H1 (cell line): Measurements from ENCODE around the gene PRKG2. TPM values are rescaled to one million over a fixed set of nuclear protein-coding genes. Genes with fewer than 3 reads are reported as not detected.

Source experiments
- CTCF ChIA-PET: fragments of 300-600 bp; sonication (Branson Sonifier 250); formaldehyde crosslinking; loops from one replicate; lab custom pipeline; 2021; ENCODE audit not compliant: partially characterized antibody; lab: Charles Lee
- POLR2A ChIA-PET: fragments of 300-600 bp; sonication (Branson Sonifier 250); formaldehyde crosslinking; loops from one replicate; lab custom pipeline; 2021; ENCODE audit warnings: inconsistent platforms; ENCODE audit not compliant: partially characterized antibody; lab: Charles Lee
- DNase-seq, 2 experiments: peaks; one replicate each; pipeline versions ENCODE4 v3.0.0 to v3.0.0-alpha.2; 2010 to 2022; ENCODE audit warnings: low spot score in 2 of 2, low read depth in 1 of 2, mixed read lengths in 1 of 2
- FAIRE-seq: peaks from 2 replicates; lab custom pipeline; 2011; peaks lifted over from hg19 to GRCh38; lab: Jason Lieb, UNC
- H2AFZ ChIP-seq: 2 replicates; pipeline ENCODE4 v1.8.1; 2012; ENCODE audit warnings: low read length, inconsistent platforms
- H2AK5ac ChIP-seq: 2 replicates; pipeline ENCODE4 v1.6.1; 2013; ENCODE audit warnings: low read depth, low read length
- H2BK120ac ChIP-seq: replicated peaks from 2 replicates; pipeline ENCODE3; 2013; ENCODE audit warnings: low read depth, low read length, inconsistent platforms
- H2BK12ac ChIP-seq: 2 replicates; pipeline ENCODE4 v1.6.1; 2013; ENCODE audit warnings: low read depth, low read length
- H2BK15ac ChIP-seq: 2 replicates; pipeline ENCODE4 v1.6.1; 2013; ENCODE audit warnings: low read length
- H2BK20ac ChIP-seq: 2 replicates; pipeline ENCODE4 v1.6.1; 2013; ENCODE audit warnings: low read length
- H2BK5ac ChIP-seq: 2 replicates; pipeline ENCODE4 v1.6.1; 2013; ENCODE audit warnings: low read depth, low read length
- H3K14ac ChIP-seq: 2 replicates; pipeline ENCODE4 v1.6.1; 2013; ENCODE audit warnings: inconsistent platforms; ENCODE audit not compliant: insufficient read length
- H3K18ac ChIP-seq: 2 replicates; pipeline ENCODE4 v1.6.1; 2013; ENCODE audit warnings: low read length; ENCODE audit errors: extremely low read depth
- H3K23ac ChIP-seq: 2 replicates; pipeline ENCODE4 v1.6.1; 2013; ENCODE audit warnings: inconsistent platforms; ENCODE audit not compliant: insufficient read length
- H3K23me2 ChIP-seq: 2 replicates; pipeline ENCODE4 v1.6.1; 2013; ENCODE audit warnings: low read depth, low read length
- H3K27ac ChIP-seq: 2 replicates; pipeline ENCODE4 v1.6.1; 2011; ENCODE audit warnings: low read depth, low read length, inconsistent platforms
- H3K27me3 ChIP-seq, 4 experiments: replicated peaks in 1 of 4; 1 replicate in 1 of 4; 2 replicates in 3 of 4; pipeline versions ENCODE4 v1.6.1 to v1.8.1; 2011 to 2013; ENCODE audit warnings: low read length in 3 of 4, mild to moderate bottlenecking in 3 of 4, inconsistent platforms in 2 of 4, mixed read lengths in 2 of 4, moderate library complexity in 1 of 4; ENCODE audit not compliant: control insufficient read depth in 3 of 4, insufficient read depth in 3 of 4; ENCODE audit errors: extremely low read depth in 1 of 4
- H3K36me3 ChIP-seq, 4 experiments: 2 replicates each; pipeline versions ENCODE4 v1.6.1 to v1.8.1; 2011 to 2013; ENCODE audit warnings: mild to moderate bottlenecking in 4 of 4, low read length in 3 of 4, moderate library complexity in 2 of 4, control low read depth in 1 of 4, inconsistent platforms in 1 of 4; ENCODE audit not compliant: insufficient read depth in 4 of 4, control insufficient read depth in 2 of 4
- H3K4ac ChIP-seq: replicated peaks from 2 replicates; pipeline ENCODE3; 2013; ENCODE audit warnings: low read length, low read depth, mixed read lengths, inconsistent platforms; ENCODE audit not compliant: insufficient read length
- H3K4me1 ChIP-seq, 4 experiments: replicated peaks in 1 of 4; 1 replicate in 1 of 4; 2 replicates in 3 of 4; pipeline versions ENCODE4 v1.6.1 to v1.8.1; 2011 to 2013; ENCODE audit warnings: low read length in 3 of 4, inconsistent platforms in 2 of 4, mixed read lengths in 1 of 4; ENCODE audit not compliant: insufficient read depth in 4 of 4, control insufficient read depth in 3 of 4
- H3K4me2 ChIP-seq, 2 experiments: 2 replicates each; pipeline versions ENCODE4 v1.6.1 to v1.8.1; 2011 to 2013; ENCODE audit warnings: low read depth in 2 of 2, low read length in 2 of 2, control low read depth in 1 of 2, inconsistent platforms in 1 of 2, mild to moderate bottlenecking in 1 of 2; ENCODE audit not compliant: insufficient read depth in 1 of 2
- H3K4me3 ChIP-seq, 4 experiments: fragments of 200-600, 300-600 bp in 1 of 4; sonication (generic), shearing (Covaris generic), sonication (Bioruptor Twin) in 1 of 4; 2 replicates each; pipeline versions ENCODE4 v1.5.1 to v1.8.1; 2011 to 2016; ENCODE audit warnings: low read length in 4 of 4, low read depth in 3 of 4, control low read depth in 2 of 4, inconsistent platforms in 2 of 4, mild to moderate bottlenecking in 2 of 4, mixed read lengths in 1 of 4, moderate library complexity in 1 of 4; ENCODE audit not compliant: insufficient read depth in 2 of 4; ENCODE audit errors: extremely low read depth in 1 of 4
- H3K56ac ChIP-seq: replicated peaks from 2 replicates; pipeline ENCODE3; 2013; ENCODE audit warnings: low read depth, mild to moderate bottlenecking, mixed read lengths, low read length, inconsistent platforms; ENCODE audit not compliant: insufficient read length
- H3K79me1 ChIP-seq: 2 replicates; pipeline ENCODE4 v1.6.1; 2013; ENCODE audit warnings: low read depth, low read length, control low read depth
- H3K79me2 ChIP-seq, 2 experiments: 2 replicates each; pipeline versions ENCODE4 v1.6.1 to v1.8.1; 2012 to 2013; ENCODE audit warnings: low read length in 2 of 2, mild to moderate bottlenecking in 2 of 2, inconsistent platforms in 1 of 2; ENCODE audit not compliant: insufficient read depth in 2 of 2, control insufficient read depth in 1 of 2
- H3K9ac ChIP-seq, 4 experiments: replicated peaks in 1 of 4; 1 replicate in 1 of 4; 2 replicates in 3 of 4; pipeline versions ENCODE4 v1.6.1 to v1.8.1; 2011 to 2013; ENCODE audit warnings: low read depth in 3 of 4, low read length in 3 of 4, control low read depth in 2 of 4, mild to moderate bottlenecking in 2 of 4, moderate library complexity in 2 of 4, inconsistent platforms in 1 of 4; ENCODE audit errors: extremely low read depth in 1 of 4
- H3K9me3 ChIP-seq, 2 experiments: 2 replicates each; pipeline versions ENCODE4 v1.6.1 to v1.8.1; 2012 to 2013; ENCODE audit warnings: mild to moderate bottlenecking in 2 of 2, moderate library complexity in 2 of 2, control low read depth in 1 of 2, inconsistent platforms in 1 of 2, low read depth in 1 of 2, low read length in 1 of 2, mixed read lengths in 1 of 2; ENCODE audit not compliant: insufficient read depth in 2 of 2
- H4K20me1 ChIP-seq, 2 experiments: replicated peaks in 1 of 2; 2 replicates each; pipeline versions ENCODE3 to v1.8.1; 2011 to 2013; ENCODE audit warnings: inconsistent platforms in 2 of 2, low read length in 2 of 2, mild to moderate bottlenecking in 1 of 2; ENCODE audit not compliant: insufficient read depth in 2 of 2, control insufficient read depth in 1 of 2
- H4K5ac ChIP-seq: 2 replicates; pipeline ENCODE4 v1.6.1; 2013; ENCODE audit warnings: low read length, low read depth, mixed read lengths, inconsistent platforms; ENCODE audit not compliant: insufficient read length
- H4K8ac ChIP-seq: 2 replicates; pipeline ENCODE4 v1.8.0; 2013; ENCODE audit warnings: mild to moderate bottlenecking, moderate library complexity, low read length, inconsistent platforms; ENCODE audit not compliant: insufficient read depth; ENCODE audit errors: extremely low read depth
- H4K91ac ChIP-seq: replicated peaks from 2 replicates; pipeline ENCODE3; 2013; ENCODE audit warnings: low read length, mixed read lengths, inconsistent platforms; ENCODE audit not compliant: insufficient read length
- CEBPB ChIP-seq: IDR thresholded peaks from 2 replicates; pipeline ENCODE4 v1.6.1; 2012; ENCODE audit warnings: low read depth, low read length
- polyA plus RNA-seq, 7 experiments: library from polyadenylated mRNA; depleted of rRNA in 3 of 7; stranded (reverse) in 5 of 7; unstranded in 2 of 7; fragments of >200 nt in 5 of 7; fragments of 200-250 nt in 2 of 7; gene quantifications; 1 replicate in 5 of 7; 2 replicates in 1 of 7; 4 replicates in 1 of 7; pipeline versions ENCODE4 v1.2.1 to v1.2.3, GENCODE V29; 2011 to 2013; ENCODE audit warnings: missing spikeins in 2 of 7, mixed read lengths in 2 of 7
- total RNA-seq: library from RNA; stranded (reverse); fragmentation: NEBNext Ultra II Directional; extraction: Animal tissue kit (Norgen Biotek cat#: 25700); gene quantifications from 2 replicates; pipeline ENCODE4 v1.2.1, GENCODE V29; 2021
- TF ChIP-seq, protein P1 (sequence below): fragments of 300-600 bp; sonication (generic); IDR thresholded peaks from 2 replicates; pipeline ENCODE4 v1.7.1; 2012; ENCODE audit warnings: low read length, moderate library complexity, mild to moderate bottlenecking, inconsistent platforms; ENCODE audit not compliant: insufficient replicate concordance

PRKG2 gene
- total and polyA plus RNA-seq, 2 of the 8 experiments (the other 6 are each of a cell fraction or from before 2014, with no cell fraction given): 0.45 to 1.2 TPM

DNA sequence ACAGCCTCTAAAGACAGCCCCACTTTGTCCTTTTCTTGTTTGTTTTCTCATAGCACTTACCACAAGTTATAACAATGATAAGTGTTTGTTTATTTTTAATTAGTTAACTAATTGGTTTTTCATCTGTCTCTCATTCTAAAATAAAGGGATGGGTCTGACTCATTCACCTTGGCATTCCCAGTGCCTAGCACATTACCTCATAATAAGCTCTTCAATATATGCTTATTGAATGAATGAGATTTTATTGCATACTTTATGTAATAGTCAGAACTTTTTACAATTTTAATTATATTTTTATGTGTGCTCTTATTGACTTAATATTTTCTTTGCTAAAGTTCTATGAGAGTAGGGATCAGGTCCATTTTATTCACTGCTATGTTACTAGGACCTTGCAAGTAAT lies 22.8 kb upstream of the PRKG2 start:
- Histone ChIP-seq H3K4me2 (no peak overlapping the region), H3K27me3 (no peaks in the 10 kb centered on the region), H3K36me3 (no peaks in the 10 kb centered on the region), H2AFZ (no peak overlapping the region), H3K79me1 (no peaks in the 10 kb centered on the region), H4K91ac (no peak overlapping the region), H4K8ac (no peak overlapping the region), H3K27ac (no peak overlapping the region), H3K14ac (no peak overlapping the region), H2BK5ac (no peak overlapping the region), H2BK120ac (no peak overlapping the region), H3K23ac (no peak overlapping the region), H3K23me2 (no peaks in the 10 kb centered on the region), H3K4me3 (no peak overlapping the region), H2BK20ac (no peak overlapping the region), H3K79me2 (no peaks in the 10 kb centered on the region), H3K56ac (no peak overlapping the region), H3K4me1 (no peaks in the 10 kb centered on the region), H3K9me3 (no peaks in the 10 kb centered on the region), H3K4ac (no peak overlapping the region), H3K9ac (no peak overlapping the region), H2AK5ac (no peak overlapping the region), H3K18ac (no peak overlapping the region), H2BK15ac (no peak overlapping the region), H4K20me1 (no peaks in the 10 kb centered on the region), H4K5ac (no peak overlapping the region), H2BK12ac (no peak overlapping the region)
- FAIRE-seq: no peak
- CTCF ChIA-PET: no interaction called here
- DNase-seq: no peak
- POLR2A ChIA-PET: no interaction called here
- TF ChIP-seq, protein P1, sequence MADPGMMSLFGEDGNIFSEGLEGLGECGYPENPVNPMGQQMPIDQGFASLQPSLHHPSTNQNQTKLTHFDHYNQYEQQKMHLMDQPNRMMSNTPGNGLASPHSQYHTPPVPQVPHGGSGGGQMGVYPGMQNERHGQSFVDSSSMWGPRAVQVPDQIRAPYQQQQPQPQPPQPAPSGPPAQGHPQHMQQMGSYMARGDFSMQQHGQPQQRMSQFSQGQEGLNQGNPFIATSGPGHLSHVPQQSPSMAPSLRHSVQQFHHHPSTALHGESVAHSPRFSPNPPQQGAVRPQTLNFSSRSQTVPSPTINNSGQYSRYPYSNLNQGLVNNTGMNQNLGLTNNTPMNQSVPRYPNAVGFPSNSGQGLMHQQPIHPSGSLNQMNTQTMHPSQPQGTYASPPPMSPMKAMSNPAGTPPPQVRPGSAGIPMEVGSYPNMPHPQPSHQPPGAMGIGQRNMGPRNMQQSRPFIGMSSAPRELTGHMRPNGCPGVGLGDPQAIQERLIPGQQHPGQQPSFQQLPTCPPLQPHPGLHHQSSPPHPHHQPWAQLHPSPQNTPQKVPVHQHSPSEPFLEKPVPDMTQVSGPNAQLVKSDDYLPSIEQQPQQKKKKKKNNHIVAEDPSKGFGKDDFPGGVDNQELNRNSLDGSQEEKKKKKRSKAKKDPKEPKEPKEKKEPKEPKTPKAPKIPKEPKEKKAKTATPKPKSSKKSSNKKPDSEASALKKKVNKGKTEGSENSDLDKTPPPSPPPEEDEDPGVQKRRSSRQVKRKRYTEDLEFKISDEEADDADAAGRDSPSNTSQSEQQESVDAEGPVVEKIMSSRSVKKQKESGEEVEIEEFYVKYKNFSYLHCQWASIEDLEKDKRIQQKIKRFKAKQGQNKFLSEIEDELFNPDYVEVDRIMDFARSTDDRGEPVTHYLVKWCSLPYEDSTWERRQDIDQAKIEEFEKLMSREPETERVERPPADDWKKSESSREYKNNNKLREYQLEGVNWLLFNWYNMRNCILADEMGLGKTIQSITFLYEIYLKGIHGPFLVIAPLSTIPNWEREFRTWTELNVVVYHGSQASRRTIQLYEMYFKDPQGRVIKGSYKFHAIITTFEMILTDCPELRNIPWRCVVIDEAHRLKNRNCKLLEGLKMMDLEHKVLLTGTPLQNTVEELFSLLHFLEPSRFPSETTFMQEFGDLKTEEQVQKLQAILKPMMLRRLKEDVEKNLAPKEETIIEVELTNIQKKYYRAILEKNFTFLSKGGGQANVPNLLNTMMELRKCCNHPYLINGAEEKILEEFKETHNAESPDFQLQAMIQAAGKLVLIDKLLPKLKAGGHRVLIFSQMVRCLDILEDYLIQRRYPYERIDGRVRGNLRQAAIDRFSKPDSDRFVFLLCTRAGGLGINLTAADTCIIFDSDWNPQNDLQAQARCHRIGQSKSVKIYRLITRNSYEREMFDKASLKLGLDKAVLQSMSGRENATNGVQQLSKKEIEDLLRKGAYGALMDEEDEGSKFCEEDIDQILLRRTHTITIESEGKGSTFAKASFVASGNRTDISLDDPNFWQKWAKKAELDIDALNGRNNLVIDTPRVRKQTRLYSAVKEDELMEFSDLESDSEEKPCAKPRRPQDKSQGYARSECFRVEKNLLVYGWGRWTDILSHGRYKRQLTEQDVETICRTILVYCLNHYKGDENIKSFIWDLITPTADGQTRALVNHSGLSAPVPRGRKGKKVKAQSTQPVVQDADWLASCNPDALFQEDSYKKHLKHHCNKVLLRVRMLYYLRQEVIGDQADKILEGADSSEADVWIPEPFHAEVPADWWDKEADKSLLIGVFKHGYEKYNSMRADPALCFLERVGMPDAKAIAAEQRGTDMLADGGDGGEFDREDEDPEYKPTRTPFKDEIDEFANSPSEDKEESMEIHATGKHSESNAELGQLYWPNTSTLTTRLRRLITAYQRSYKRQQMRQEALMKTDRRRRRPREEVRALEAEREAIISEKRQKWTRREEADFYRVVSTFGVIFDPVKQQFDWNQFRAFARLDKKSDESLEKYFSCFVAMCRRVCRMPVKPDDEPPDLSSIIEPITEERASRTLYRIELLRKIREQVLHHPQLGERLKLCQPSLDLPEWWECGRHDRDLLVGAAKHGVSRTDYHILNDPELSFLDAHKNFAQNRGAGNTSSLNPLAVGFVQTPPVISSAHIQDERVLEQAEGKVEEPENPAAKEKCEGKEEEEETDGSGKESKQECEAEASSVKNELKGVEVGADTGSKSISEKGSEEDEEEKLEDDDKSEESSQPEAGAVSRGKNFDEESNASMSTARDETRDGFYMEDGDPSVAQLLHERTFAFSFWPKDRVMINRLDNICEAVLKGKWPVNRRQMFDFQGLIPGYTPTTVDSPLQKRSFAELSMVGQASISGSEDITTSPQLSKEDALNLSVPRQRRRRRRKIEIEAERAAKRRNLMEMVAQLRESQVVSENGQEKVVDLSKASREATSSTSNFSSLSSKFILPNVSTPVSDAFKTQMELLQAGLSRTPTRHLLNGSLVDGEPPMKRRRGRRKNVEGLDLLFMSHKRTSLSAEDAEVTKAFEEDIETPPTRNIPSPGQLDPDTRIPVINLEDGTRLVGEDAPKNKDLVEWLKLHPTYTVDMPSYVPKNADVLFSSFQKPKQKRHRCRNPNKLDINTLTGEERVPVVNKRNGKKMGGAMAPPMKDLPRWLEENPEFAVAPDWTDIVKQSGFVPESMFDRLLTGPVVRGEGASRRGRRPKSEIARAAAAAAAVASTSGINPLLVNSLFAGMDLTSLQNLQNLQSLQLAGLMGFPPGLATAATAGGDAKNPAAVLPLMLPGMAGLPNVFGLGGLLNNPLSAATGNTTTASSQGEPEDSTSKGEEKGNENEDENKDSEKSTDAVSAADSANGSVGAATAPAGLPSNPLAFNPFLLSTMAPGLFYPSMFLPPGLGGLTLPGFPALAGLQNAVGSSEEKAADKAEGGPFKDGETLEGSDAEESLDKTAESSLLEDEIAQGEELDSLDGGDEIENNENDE: no peak
- no peak for TF ChIP-seq CEBPB
